Measurements from ENCODE around the gene GATA5. TPM values are rescaled to one million over a fixed set of nuclear protein-coding genes. Genes with fewer than 3 reads are reported as not detected.

Gene GATA5
- total and polyA plus RNA-seq, 2 donors (not counting 3 experiments of a cell fraction or from before 2014, with no cell fraction given) = not detected

GRCh38 chr20:62487561-62488354, 12.0 kb upstream of the GATA5 start:
- Histone ChIP-seq H3K27ac (ENCODE audit: insufficient read depth, low read depth, low read length) (no peak overlapping the region), H3K36me3 (ENCODE audit: control insufficient read depth in 2 of 2, extremely low read depth in 1 of 2, insufficient read depth in 2 of 2, low read length in 2 of 2) (no peaks in the 10 kb centered on the region), H3K4me2 (ENCODE audit: insufficient read depth, low read length) (no peak overlapping the region), H3K9ac (replicated peaks; ENCODE audit: extremely low read depth, insufficient read depth, low read length) (no peak overlapping the region), H4K20me1 (replicated peaks; ENCODE audit: control insufficient read depth, extremely low read depth, insufficient read depth, low read length) (no peaks in the 10 kb centered on the region), H2AFZ (ENCODE audit: low read depth, low read length) (no peak overlapping the region), H3K4me1 (ENCODE audit: control insufficient read depth, extremely low read depth, insufficient read depth, low read length) (no peaks in the 10 kb centered on the region), H3K27me3 (ENCODE audit: control insufficient read depth in 2 of 2, insufficient read depth in 2 of 2, low read length in 2 of 2) (peaks cover 20% of the 10 kb centered on the region in 2 experiments), H3K4me3 (replicated peaks in 1 of 3; ENCODE audit: insufficient read depth in 1 of 3, low read depth in 1 of 3, low read length in 3 of 3) (no peak overlapping the region), H3K9me3 (replicated peaks; ENCODE audit: control insufficient read depth, insufficient read depth, low read length) (no peaks in the 10 kb centered on the region), H3K79me2 (ENCODE audit: control insufficient read depth, insufficient read depth, low read length) (no peaks in the 10 kb centered on the region), H3K9me1 (replicated peaks; ENCODE audit: control insufficient read depth, extremely low read depth, insufficient read depth, low read length) (no peaks in the 10 kb centered on the region)
- intact Hi-C loops (cut with micrococcal nuclease) (no loop called here), dilution Hi-C loops (cut with MboI; ENCODE audit: extremely low pct_ligation_motif_present, low sequenced_read_pairs) (no loop called here)
- no peak for TF ChIP-seq POLR2AphosphoS5 (IDR thresholded peaks at IDR 0.05; ENCODE audit: insufficient read depth, low read depth, low read length)
- TF ChIP-seq EZH2 (IDR thresholded peaks at IDR 0.05; ENCODE audit: borderline replicate concordance, low read depth, low read length, severe bottlenecking) = peak; percentile 40
- no peak for TF ChIP-seq MAX (IDR thresholded peaks at IDR 0.05; ENCODE audit: insufficient read depth, insufficient read length)
- POLR2A ChIA-PET = no interaction called here
- BruUV-seq (replicated peaks) = no TSS peak
- CTCF ChIA-PET = interaction anchor here (1.0 kb wide), 1 partner anchor 13 kb away, joined by 4 read pairs; no protein-coding TSS in a partner anchor
- no peak for DNase-seq (ENCODE audit: low read depth, low spot score)
- no peak for FAIRE-seq

- Histone ChIP-seq H3K9me3 (replicated peaks; ENCODE audit: control insufficient read depth, insufficient read depth, low read length) (no peaks in the 10 kb centered on the region), H3K4me1 (ENCODE audit: control insufficient read depth, extremely low read depth, insufficient read depth, low read length) (no peaks in the 10 kb centered on the region), H3K9ac (replicated peaks; ENCODE audit: extremely low read depth, insufficient read depth, low read length) (no peak overlapping the region), H3K4me2 (ENCODE audit: insufficient read depth, low read length) (no peak overlapping the region), H2AFZ (ENCODE audit: low read depth, low read length) (no peak overlapping the region), H4K20me1 (replicated peaks; ENCODE audit: control insufficient read depth, extremely low read depth, insufficient read depth, low read length) (no peaks in the 10 kb centered on the region), H3K36me3 (ENCODE audit: control insufficient read depth in 2 of 2, extremely low read depth in 1 of 2, insufficient read depth in 2 of 2, low read length in 2 of 2) (no peaks in the 10 kb centered on the region), H3K9me1 (replicated peaks; ENCODE audit: control insufficient read depth, extremely low read depth, insufficient read depth, low read length) (no peaks in the 10 kb centered on the region), H3K27me3 (ENCODE audit: control insufficient read depth in 2 of 2, insufficient read depth in 2 of 2, low read length in 2 of 2) (peaks cover 22% of the 10 kb centered on the region in 2 experiments), H3K4me3 (replicated peaks in 1 of 3; ENCODE audit: insufficient read depth in 1 of 3, low read depth in 1 of 3, low read length in 3 of 3) (no peak overlapping the region), H3K79me2 (ENCODE audit: control insufficient read depth, insufficient read depth, low read length) (no peaks in the 10 kb centered on the region), H3K27ac (ENCODE audit: insufficient read depth, low read depth, low read length) (no peak overlapping the region)
- intact Hi-C loops (cut with micrococcal nuclease) = no loop called here
- ChIA-PET CTCF (no interaction called here), POLR2A (no interaction called here)
- dilution Hi-C loops (cut with MboI; ENCODE audit: extremely low pct_ligation_motif_present, low sequenced_read_pairs) = no loop called here
- FAIRE-seq (no peak), DNase-seq (ENCODE audit: low read depth, low spot score) (no peak)
- TF ChIP-seq JUN (IDR thresholded peaks at IDR 0.05; ENCODE audit: borderline replicate concordance, insufficient read depth, insufficient read length, low read depth) (no peak), POLR2A (IDR thresholded peaks at IDR 0.05; ENCODE audit: low read depth, low read length) (no peak), MYC (IDR thresholded peaks at IDR 0.05; ENCODE audit: low read depth, low read length) (no peak), MAX (IDR thresholded peaks at IDR 0.05; ENCODE audit: insufficient read depth, insufficient read length) (no peak), EZH2 (IDR thresholded peaks at IDR 0.05; ENCODE audit: borderline replicate concordance, low read depth, low read length, severe bottlenecking) (no peak), CTCF (IDR thresholded peaks at IDR 0.05; ENCODE audit: extremely low read depth in 1 of 2, insufficient read depth in 1 of 2, low read depth in 1 of 2, low read length in 2 of 2) (no peak), POLR2AphosphoS5 (IDR thresholded peaks at IDR 0.05; ENCODE audit: insufficient read depth, low read depth, low read length) (no peak), FOS (IDR thresholded peaks at IDR 0.05; ENCODE audit: borderline replicate concordance, insufficient read depth, low read length) (no peak), GATA2 (IDR thresholded peaks at IDR 0.05; ENCODE audit: insufficient read depth, insufficient read length, low read depth, low read length) (no peak)
- BruUV-seq (replicated peaks) = no TSS peak
Observed at GRCh38 chr20:62487118-62487517, 11.3 kb upstream of the GATA5 start.

All from endothelial cell of umbilical vein (primary cell).